ENCODE data around the gene TSR1. TPM values are rescaled to one million over a fixed set of nuclear protein-coding genes. Genes with fewer than 3 reads are reported as not detected.

Gene TSR1
- total and polyA plus RNA-seq, 12 donors = 12.7 to 74.6 (median 26.1) TPM

DNA sequence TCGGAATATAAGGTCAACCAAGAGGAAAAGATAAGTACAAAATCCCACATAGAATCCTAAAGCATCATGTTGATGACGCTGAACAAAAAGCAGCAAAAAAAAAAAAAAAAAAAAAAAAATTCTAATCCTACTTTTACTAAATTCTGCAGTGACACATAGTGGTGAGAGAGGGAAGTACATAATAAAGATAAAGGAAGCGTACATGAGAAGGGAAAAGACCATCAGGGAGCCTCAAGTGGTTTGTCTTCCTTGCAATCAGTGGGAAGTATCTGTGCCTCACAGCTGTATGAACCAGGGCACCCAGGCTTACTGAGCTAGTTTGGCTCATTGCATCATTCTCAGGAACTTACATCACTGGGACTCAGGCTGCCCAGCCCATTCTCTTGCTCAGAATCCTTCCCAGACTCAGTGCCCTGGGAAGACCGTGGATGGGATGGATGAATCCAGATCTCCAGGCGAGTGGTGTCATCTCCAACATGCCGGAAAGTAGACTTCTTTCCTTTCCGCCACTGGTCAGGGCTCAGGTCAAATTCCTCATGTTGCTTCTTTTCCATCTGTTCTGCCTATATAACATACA, 53.9 kb downstream of the TSR1 start:
- Histone ChIP-seq H3K27me3 (no peaks in the 10 kb centered on the region), H3K9me3 (replicated peaks in 1 of 3) (no peaks in the 10 kb centered on the region), H3K4me1 (replicated peaks in 1 of 2) (no peaks in the 10 kb centered on the region), H3K4me3 (no peak overlapping the region), H3K27ac (peak overlapping the region in 2 of 5 donors; percentile 4 to 33), H3K36me3 (replicated peaks in 1 of 2) (peaks cover 0 to 55% of the 10 kb centered on the region in 2 donors)
- DNase-seq = peak in 1 of 7 donors; percentile 30
- TF ChIP-seq, protein P1, sequence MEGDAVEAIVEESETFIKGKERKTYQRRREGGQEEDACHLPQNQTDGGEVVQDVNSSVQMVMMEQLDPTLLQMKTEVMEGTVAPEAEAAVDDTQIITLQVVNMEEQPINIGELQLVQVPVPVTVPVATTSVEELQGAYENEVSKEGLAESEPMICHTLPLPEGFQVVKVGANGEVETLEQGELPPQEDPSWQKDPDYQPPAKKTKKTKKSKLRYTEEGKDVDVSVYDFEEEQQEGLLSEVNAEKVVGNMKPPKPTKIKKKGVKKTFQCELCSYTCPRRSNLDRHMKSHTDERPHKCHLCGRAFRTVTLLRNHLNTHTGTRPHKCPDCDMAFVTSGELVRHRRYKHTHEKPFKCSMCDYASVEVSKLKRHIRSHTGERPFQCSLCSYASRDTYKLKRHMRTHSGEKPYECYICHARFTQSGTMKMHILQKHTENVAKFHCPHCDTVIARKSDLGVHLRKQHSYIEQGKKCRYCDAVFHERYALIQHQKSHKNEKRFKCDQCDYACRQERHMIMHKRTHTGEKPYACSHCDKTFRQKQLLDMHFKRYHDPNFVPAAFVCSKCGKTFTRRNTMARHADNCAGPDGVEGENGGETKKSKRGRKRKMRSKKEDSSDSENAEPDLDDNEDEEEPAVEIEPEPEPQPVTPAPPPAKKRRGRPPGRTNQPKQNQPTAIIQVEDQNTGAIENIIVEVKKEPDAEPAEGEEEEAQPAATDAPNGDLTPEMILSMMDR (IDR thresholded peaks at IDR 0.05) = peak; percentile 53 to 86 (median 60)
- TF ChIP-seq POLR2A (IDR thresholded peaks at IDR 0.05) = no peak
- intact Hi-C loops (cut with DNase I) = loop anchor here (5.0 to 10.0 kb wide), 3 partner anchors 225 to 378 kb away; partner anchors contain the start of gene HIC1 (in 2 of the 2)
- 47 to 60% (median 57%) methylated on average over 6 to 7 of the region's 7 CpGs for WGBS, 4 donors

DNA sequence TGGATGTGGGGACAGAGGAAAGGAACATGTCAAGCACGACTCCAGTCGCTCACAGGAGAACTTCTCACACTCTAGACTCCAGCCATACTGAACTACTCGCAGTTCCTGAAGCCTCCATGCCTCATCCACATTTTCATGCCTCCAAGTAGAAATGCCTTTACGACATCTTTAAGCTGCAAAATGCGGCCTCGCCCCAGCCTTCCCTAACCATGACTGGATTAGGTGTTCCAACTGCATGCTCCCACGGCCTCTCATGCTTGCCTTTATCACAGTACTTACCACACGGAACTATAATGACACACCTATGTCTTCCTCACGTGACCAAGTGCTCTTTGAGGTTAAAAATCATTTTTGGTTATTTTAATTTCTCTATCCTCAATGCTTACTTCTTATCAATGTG, 56.5 kb downstream of the TSR1 start:
- Histone ChIP-seq H3K27ac (no peak overlapping the region), H3K4me1 (replicated peaks in 1 of 2) (no peaks in the 10 kb centered on the region), H3K36me3 (replicated peaks in 1 of 2) (peaks cover 0 to 54% of the 10 kb centered on the region in 2 donors), H3K27me3 (no peaks in the 10 kb centered on the region), H3K9me3 (replicated peaks in 1 of 3) (no peaks in the 10 kb centered on the region), H3K4me3 (no peak overlapping the region)
- intact Hi-C loops (cut with DNase I) = loop anchor here (5.0 to 10.0 kb wide), 3 partner anchors 222 to 375 kb away; partner anchors contain the start of gene HIC1 (in 2 of the 2)
- DNase-seq = no peak
- no peak for TF ChIP-seq POLR2A (IDR thresholded peaks at IDR 0.05)
- TF ChIP-seq, protein P1 (IDR thresholded peaks at IDR 0.05) = no peak
- 91 to 95% (median 94%) methylated on average over 9 of the region's 9 CpGs for WGBS, 4 donors

GRCh38 chr17:2277429-2278170, 58.7 kb downstream of the TSR1 start:
- Histone ChIP-seq H3K27ac (no peak overlapping the region), H3K4me3 (no peak overlapping the region), H3K36me3 (replicated peaks in 1 of 2) (peaks cover 0 to 46% of the 10 kb centered on the region in 2 donors), H3K27me3 (no peaks in the 10 kb centered on the region), H3K9me3 (replicated peaks in 1 of 3) (no peaks in the 10 kb centered on the region), H3K4me1 (replicated peaks in 1 of 2) (no peaks in the 10 kb centered on the region)
- intact Hi-C loops (cut with DNase I) = no loop called here
- no peak for DNase-seq
- 94 to 97% (median 97%) methylated on average over 9 of the region's 9 CpGs for WGBS, 4 donors
- TF ChIP-seq, protein P1 (IDR thresholded peaks at IDR 0.05) = no peak
- no peak for TF ChIP-seq POLR2A (IDR thresholded peaks at IDR 0.05)

DNA sequence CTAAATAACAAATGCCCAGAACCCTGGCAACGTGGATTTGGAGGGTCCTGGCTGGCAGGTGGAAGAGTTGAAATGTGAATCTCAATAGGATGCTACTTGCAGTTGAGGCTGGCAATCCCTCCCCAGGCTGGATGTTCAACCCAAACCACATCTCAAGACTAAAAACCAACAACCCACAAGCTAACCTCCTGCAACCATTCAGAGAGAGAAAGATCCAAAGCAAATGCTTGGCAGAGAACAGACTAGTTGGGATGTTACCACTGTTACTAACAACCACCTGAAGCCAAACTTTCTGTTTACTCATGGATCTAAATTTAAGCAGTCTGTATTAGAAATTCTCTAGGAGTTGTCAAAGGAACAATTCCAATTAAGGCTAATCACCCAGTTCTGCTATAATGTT, 60.5 kb downstream of the TSR1 start:
- 76 to 87% (median 80%) methylated on average over 1 of the region's 1 CpG for WGBS, 4 donors
- intact Hi-C loops (cut with DNase I) = no loop called here
- H3K36me3 ChIP-seq (replicated peaks in 1 of 2) = peaks cover 0 to 28% of the 10 kb centered on the region in 2 donors

More for the DNA sequence above, 60.5 kb downstream of the TSR1 start:
- Histone ChIP-seq H3K27ac (no peak overlapping the region), H3K4me1 (replicated peaks in 1 of 2) (no peaks in the 10 kb centered on the region), H3K4me3 (no peak overlapping the region), H3K27me3 (no peaks in the 10 kb centered on the region), H3K9me3 (replicated peaks in 1 of 3) (no peaks in the 10 kb centered on the region)
- no peak for DNase-seq
- TF ChIP-seq POLR2A (IDR thresholded peaks at IDR 0.05) = no peak
- TF ChIP-seq, protein P1 (IDR thresholded peaks at IDR 0.05) = no peak

Measured in adrenal gland (tissue), 12 donors.